ENCODE measurements around the gene SPOCK1.

GRCh38 chr5:137236252-137236651 is 262.9 kb downstream of the SPOCK1 start:
- TF ChIP-seq POLR2A (IDR thresholded peaks at IDR 0.05), result no peak
- no peak for TF ChIP-seq CTCF (IDR thresholded peaks at IDR 0.05)

Data from Peyer's patch (tissue), 4 donors.